MCF 10A (cell line): ENCODE results near the gene SLC12A3. TPM values are rescaled to one million over a fixed set of nuclear protein-coding genes. Genes with fewer than 3 reads are reported as not detected.

Source experiments
- BruUV-seq: library from RNA; stranded (reverse); fragments of 400-500 nt; replicated peaks from 2 replicates; lab custom pipeline; 2021; lab: Mats Ljungman, UMichigan
- CTCF ChIA-PET: fragments of 300-600 bp; sonication (Branson Sonifier 250); formaldehyde crosslinking; extraction: SDS; loops from one replicate; lab custom pipeline; 2021; ENCODE audit warnings: antibody characterized with exemption, inconsistent platforms; lab: Yijun Ruan, JAX
- POLR2A ChIA-PET: fragments of 300-600, 350-650 bp; sonication (Branson Sonifier 250); formaldehyde crosslinking; extraction: SDS; loops from one replicate; lab custom pipeline; 2020; ENCODE audit warnings: antibody characterized with exemption, inconsistent platforms; lab: Yijun Ruan, JAX
- DNase-seq: peaks from one replicate; pipeline ENCODE4 v3.0.0-alpha.2; 2018; ENCODE audit not compliant: unreplicated experiment
- H3K27ac Mint-ChIP-seq: one replicate; pipeline ENCODE4 v1.8.0; 2022; ENCODE audit warnings: mild to moderate bottlenecking, low read depth, mixed read lengths; ENCODE audit not compliant: unreplicated experiment
- H3K27me3 Mint-ChIP-seq: one replicate; pipeline ENCODE4 v1.8.0; 2022; ENCODE audit warnings: mixed read lengths; ENCODE audit not compliant: insufficient read depth, unreplicated experiment
- H3K36me3 Mint-ChIP-seq: one replicate; pipeline ENCODE4 v1.8.0; 2022; ENCODE audit warnings: mild to moderate bottlenecking, moderate library complexity, mixed read lengths; ENCODE audit not compliant: insufficient read depth, unreplicated experiment
- H3K4me1 Mint-ChIP-seq: one replicate; pipeline ENCODE4 v1.8.0; 2022; ENCODE audit warnings: mixed read lengths; ENCODE audit not compliant: insufficient read depth, unreplicated experiment
- H3K4me3 Mint-ChIP-seq: one replicate; pipeline ENCODE4 v1.8.0; 2022; ENCODE audit warnings: mild to moderate bottlenecking, moderate library complexity, mixed read lengths; ENCODE audit not compliant: unreplicated experiment
- H3K9me3 Mint-ChIP-seq: one replicate; pipeline ENCODE4 v1.8.0; 2022; ENCODE audit warnings: mixed read lengths; ENCODE audit not compliant: unreplicated experiment
- CTCF ChIP-seq: fragments of 200-600 bp; IDR thresholded peaks from one replicate; pipeline ENCODE4 v1.8.0; 2022; ENCODE audit warnings: antibody characterized with exemption, mild to moderate bottlenecking; ENCODE audit not compliant: unreplicated experiment
- intact Hi-C: fragments of 100-400 bp; cut with micrococcal nuclease; formaldehyde crosslinking; loops from 2 replicates; pipeline ENCODE4 v1.14.1; 2022
- total RNA-seq: library from RNA; stranded (reverse); gene quantifications from 2 replicates; pipeline ENCODE4 v1.2.3, GENCODE V29; 2022

The SLC12A3 gene
- total RNA-seq, 1 experiment from 2014 or later, result not detected

- POLR2A ChIA-PET, result interaction anchor here (0.7 to 3.4 kb wide), 5 partner anchors 9 to 153 kb away, joined by 4 to 31 read pairs (median 4); partner anchors contain the start of gene HERPUD1
- no peak for TF ChIP-seq CTCF
- H3K9me3 Mint-ChIP-seq, result no peaks in the 10 kb centered on the region
- H3K36me3 Mint-ChIP-seq, result peaks cover 63% of the 10 kb centered on the region
- intact Hi-C loops, result no loop called here
- no peak overlapping the region for H3K27ac Mint-ChIP-seq
- CTCF ChIA-PET, result interaction anchor here (0.9 kb wide), 1 partner anchor 12 kb away, joined by 3 read pairs; no protein-coding TSS in a partner anchor
- H3K4me1 Mint-ChIP-seq, result no peaks in the 10 kb centered on the region
- no TSS peak for BruUV-seq
- no peak overlapping the region for H3K4me3 Mint-ChIP-seq
- no peaks in the 10 kb centered on the region for H3K27me3 Mint-ChIP-seq
- DNase-seq, result no peak
Measured at GRCh38 chr16:56944954-56945839, 80.2 kb downstream of the SLC12A3 start.

DNA sequence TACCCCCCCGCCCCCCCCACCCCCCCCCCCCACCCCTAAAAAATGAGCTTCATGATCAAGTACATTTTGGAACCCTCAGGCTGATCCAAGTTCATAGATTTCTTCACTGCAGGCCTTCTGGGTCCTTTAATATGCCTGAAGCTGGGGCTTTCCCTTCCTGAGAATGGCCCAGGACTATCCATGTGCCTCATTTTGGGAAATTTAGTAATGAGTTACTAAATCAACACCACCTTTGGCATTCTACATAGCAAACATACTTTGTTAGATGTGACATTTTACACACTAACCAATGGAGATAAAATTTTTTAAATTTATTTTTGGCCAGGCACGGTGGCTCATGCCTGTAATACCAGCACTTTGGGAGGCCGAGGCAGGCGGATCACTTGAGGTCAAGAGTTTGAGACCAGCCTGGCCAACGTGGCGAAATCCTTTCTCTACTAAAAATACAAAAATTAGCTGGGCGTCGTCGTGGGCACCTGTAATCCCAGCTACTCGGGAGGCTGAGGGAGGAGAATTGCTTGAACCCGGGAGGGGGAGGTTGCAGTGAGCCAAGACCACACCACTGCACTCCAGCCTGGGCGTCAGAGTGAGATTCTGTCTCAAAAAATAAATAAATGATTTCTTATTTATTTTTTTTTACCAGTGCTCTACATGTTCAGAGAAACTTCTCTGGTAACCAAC lies 81.0 kb downstream of the SLC12A3 start:
- intact Hi-C loops, result no loop called here
- Mint-ChIP-seq H3K27ac (no peak overlapping the region), H3K4me3 (no peak overlapping the region)

GRCh38 chr16:56946767-56947603 lies 82.0 kb downstream of the SLC12A3 start:
- ChIA-PET POLR2A (interaction anchor here (0.6 to 3.4 kb wide), 6 partner anchors 10 to 78 kb away, joined by 3 to 31 read pairs (median 4); partner anchors contain the start of gene HERPUD1), CTCF (interaction anchor here (0.6 kb wide), 1 partner anchor 31 kb away, joined by 3 read pairs; no protein-coding TSS in a partner anchor)
- Mint-ChIP-seq H3K9me3 (no peaks in the 10 kb centered on the region), H3K27me3 (no peaks in the 10 kb centered on the region), H3K36me3 (peaks cover 56% of the 10 kb centered on the region), H3K4me1 (no peaks in the 10 kb centered on the region), H3K4me3 (no peak overlapping the region), H3K27ac (no peak overlapping the region)
- TF ChIP-seq CTCF, result no peak
- BruUV-seq, result no TSS peak
- intact Hi-C loops, result no loop called here
- DNase-seq, result no peak

More for the DNA sequence above, 81.0 kb downstream of the SLC12A3 start:
- CTCF ChIA-PET, result no interaction called here
- POLR2A ChIA-PET, result interaction anchor here (0.7 to 3.4 kb wide), 5 partner anchors 8 to 152 kb away, joined by 3 to 31 read pairs (median 4); partner anchors contain the start of gene HERPUD1
- no peaks in the 10 kb centered on the region for H3K4me1 Mint-ChIP-seq
- H3K9me3 Mint-ChIP-seq, result no peaks in the 10 kb centered on the region
- no peaks in the 10 kb centered on the region for H3K27me3 Mint-ChIP-seq
- BruUV-seq, result no TSS peak
- TF ChIP-seq CTCF, result no peak
- DNase-seq, result no peak
- peaks cover 62% of the 10 kb centered on the region for H3K36me3 Mint-ChIP-seq
